AG08395 (cell line): ENCODE results near the gene OLR1.

Source experiments
- DNase-seq: peaks from one replicate; pipeline ENCODE4 v3.0.0; 2012; ENCODE audit warnings: mixed read lengths, low spot score

The OLR1 gene

DNA sequence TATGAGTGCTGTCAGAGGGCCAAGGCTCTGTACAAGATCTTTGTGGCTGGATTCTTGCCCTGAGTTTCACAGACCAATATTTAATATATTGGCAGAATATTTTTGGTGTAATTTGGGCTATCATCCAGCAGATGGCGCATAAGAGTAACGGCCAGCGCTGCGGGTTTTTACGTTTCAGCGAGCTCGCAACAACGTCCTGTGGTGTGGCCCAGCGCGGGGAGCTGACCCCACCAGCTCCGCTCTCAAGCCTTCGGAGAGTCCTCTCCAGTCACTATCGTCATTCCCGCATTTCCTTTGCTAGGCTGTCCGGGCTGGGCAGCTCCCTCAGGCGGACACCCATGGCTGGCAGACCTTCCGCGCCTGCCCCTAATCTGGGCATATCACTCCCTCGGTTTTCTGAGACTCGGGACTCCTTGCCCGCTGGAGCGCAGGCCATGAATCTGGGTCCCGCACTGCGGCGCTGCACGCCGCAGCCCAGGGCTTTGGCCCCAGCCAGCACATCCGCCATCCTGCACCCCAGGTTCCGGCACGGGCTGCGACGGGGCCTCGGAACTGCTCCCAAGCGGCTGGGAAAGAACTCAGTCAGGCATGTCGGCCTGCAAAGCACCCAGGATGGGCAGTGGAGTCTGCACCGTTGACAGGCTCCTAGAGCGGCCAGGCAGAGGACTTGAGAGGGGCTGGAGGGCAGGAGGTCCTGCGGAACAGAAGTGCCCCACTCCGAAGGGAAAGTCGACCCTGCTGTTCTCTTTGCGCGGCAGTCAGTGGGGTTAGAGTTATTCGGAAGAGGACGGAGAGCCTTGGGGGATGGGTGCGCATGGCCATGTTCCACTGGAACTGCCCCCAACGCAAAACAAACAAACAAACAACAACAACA, 18.4 kb downstream of the OLR1 start:
- peak; percentile 76 for DNase-seq

DNA sequence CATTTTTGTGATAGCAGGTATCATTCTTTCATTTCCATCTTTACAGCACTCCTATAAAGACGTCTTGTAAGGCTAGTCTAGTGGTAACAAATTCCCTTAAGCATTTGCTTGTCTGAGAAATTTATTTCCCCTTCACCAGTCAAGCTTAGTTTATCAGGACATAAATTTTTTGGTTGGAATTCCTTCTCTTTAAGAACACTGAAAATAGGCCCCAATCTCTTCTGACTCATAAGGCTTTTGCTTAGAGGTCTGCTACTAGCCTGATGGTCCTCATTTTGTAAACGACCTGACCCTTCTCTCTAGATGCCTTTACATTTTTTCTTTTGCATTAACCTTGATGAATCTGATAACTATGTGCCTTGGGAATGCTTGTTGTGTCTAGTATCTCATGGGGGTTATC, 20.3 kb downstream of the OLR1 start:
- no peak for DNase-seq

DNA sequence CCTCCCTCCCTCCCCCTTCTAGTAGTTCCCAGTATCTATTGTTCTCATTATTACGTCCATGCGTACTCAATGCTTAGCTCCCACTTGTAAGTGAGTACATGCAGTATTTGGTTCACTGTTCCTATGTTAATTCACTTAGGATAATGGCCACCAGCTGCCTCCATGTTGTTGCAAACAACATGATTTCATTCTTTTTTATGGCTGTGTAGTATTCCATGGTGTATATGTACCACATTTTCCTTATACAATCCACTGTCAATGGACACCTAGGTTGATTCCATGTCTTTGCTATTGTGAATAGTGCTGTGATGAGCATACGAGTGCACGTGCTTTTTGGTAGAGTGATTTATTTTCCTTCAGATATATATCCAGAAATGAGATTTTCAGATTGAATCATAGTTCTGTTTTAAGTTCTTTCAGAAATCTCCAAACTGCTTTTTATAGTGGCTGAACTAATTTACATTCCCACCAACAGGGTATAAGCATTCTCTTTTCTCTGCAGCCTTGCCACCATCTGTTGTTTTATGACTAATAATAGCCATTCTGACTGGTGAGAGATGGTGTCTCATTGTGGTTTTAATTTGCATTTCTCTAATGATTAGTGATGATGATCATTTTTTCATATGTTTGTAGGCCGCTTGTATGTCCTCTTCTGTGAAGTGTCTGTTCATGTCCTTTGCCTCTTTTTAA, 24.1 kb downstream of the OLR1 start:
- DNase-seq, result no peak

DNA sequence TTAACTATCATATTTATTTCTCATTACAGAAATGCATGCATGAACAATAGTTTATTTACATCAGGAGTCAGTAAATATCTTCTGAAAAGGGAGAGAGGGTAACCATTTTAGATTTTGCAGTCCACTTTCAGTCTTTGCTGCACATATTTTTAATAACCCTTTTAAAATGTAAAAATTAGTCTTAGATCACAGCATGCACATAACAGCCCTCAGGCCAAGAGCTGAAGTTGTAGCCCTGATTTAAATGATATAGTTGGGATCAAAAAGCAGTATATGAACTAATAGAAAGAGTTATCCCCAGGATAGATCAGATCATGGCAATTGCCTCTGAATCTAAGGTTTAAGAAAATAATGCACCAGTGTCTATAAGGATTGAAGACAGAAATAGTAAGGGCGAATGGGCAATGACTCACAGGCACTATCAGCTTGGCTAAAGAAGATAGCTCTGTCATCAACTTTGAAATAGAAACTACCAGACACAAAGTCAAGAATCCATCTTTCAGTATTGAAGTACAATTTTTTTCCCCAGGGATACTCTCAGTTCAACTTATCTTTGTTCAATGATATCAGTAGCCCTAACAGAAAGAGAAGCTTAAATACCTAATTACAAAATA, 28.8 kb downstream of the OLR1 start:
- DNase-seq, result peak; percentile 27

DNA sequence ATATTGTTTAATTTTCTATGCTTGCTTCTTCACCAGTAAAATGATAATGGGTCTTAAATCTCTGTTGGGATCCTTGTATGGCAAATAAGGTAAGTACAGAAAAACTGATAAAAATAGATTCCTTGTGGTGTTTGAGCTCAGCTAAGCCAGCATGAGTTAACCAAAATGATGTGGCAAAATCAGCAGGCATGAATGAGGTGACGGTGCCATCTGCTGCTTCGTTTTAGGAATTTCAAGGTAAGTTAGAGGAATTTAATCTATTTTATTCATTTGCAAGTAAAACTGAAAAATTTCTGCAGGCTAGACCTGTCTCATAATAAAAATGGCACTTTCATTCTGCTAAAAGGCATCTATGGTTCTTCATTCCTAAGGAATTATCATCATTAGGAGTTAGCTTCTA, 31.9 kb downstream of the OLR1 start:
- DNase-seq, result peak; percentile 60

DNA sequence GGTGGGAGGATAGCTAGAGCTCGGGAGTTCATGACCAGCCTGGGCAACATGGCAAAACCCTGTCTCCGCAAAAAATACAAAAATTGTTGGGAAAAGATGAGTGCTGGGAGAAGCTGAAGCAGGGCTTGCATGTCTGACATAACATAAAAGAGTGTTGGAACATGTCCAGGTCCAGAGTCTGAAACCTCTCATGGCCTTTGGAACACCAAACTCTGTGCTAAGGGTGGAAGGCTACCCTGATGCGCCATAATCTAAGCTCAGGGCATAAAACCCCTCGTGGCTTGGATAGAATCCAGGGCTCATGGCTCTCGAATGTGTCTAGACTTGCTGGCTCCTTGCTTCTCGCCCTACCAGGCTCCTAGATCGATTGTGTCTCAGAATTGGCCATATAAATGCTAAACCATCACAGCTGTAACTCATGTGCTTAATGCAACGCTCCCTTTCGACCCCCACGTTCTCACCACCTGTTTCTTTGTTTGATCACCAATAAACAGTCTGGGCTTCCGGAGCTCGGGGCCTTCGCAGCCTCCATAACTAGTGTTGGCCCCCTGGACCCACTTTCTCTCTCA, 35.2 kb downstream of the OLR1 start:
- no peak for DNase-seq

DNA sequence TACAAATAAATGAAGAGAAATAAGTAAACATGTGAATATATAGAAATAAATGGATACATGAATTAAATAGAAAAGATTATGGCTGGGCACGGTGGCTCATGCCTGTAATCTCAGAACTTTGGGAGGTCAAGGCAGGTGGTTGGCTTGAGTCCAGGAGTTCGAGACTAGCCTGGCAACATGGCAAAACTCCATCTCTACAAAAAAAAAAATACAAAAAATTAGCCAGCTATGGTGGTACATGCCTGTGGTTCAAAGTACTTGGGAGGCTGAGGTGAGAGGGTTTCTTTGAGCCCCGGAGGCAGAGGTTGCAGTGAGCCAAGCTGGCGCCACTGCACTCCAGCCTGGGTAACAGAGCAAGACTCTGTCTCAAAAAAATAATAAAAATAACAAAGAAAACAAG, 36.8 kb downstream of the OLR1 start:
- DNase-seq, result no peak

DNA sequence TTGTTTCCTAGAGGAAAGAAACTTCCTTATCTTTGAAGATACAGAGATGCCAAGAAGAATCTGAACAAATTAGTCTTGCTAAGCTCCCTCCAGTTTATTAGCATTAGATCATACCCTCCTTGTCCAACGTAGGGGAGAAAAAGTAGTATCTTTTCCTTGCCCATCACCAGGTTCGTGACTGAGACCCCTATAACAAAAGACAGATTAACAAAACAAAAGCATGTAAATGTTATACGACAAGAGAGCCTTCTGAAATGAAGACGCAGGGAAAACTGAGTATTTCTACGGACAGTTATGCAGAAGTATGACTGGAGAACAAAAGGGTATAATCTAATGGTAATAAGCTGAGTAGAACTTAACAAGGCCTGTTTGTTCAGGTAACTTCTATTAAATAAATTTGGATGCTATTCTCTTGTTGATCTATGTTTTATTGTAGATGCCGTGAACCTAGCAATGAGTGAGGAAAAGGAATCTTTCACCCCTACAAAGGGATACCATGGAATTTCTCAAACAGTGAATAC, 39.0 kb downstream of the OLR1 start:
- DNase-seq, result no peak

DNA sequence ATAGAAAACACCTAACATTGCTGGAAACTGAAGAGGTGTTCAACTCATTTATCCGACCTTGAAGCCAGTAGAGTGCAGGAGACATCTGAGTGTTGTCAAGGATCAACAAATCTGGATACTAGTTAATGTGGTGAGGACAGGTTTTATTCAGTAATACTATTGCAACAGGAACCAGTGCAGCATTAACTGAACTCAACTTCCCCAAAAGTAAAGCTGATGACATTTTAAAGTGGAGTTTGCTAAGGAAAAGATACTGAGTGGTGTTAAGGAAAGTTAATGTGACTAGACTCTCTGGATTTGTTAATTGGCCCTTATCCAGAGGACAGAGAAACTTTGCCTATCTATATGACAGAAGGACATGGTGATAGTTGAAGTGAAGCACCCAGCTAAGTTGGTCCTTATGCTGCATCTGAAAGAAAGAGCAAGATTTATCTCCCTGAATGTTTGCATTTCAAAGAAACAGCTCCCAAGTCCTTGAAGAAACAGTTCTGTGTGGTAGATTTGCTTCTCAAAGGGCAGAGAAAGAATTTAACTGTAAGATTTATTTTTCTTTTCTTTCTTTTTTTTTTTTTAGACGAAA, 40.7 kb downstream of the OLR1 start:
- DNase-seq, result no peak

DNA sequence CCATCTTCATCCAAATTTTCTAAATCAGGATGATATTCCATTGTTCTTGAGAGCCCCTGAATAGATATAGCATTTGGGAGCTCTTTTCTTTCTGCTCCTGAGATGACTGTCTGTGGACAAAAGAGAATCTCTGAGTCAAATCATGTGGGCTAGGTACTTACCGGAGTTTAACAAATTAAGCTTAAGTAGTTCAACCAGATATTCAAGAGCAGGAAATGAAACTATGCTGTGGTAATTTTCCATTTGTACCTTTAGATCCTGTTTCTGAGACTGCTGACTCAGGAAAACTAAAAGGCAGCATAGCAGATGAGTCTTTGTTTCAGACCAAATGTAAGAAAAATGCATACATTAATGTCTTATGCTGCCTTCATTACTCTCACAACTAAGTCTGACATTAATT, 41.9 kb downstream of the OLR1 start, which contains the start of gene CLEC7A:
Gene CLEC7A, minus strand, starts transcription at position 158 of the 400 bp plus-strand sequence. Its CDS starts 117 bp downstream, at position 41.
- no peak for DNase-seq

DNA sequence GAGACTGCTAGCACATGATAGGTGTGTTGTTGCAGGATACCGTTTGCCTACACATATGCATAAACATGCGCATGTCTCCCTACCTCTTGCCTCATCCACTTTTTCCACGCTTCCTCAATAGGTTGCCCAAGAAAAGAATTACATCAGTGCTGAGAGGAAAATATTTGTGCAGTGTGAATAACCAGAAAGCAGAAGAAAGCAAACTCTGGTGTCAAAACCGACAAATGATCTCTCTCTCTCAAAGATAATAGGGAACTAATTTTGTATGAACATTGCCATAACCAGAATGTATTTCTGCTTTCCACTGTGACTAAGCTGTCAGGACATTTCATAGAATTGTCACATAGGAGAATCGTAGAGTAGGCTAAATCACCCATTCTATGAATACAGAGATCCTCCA, 43.2 kb downstream of the OLR1 start:
- no peak for DNase-seq

DNA sequence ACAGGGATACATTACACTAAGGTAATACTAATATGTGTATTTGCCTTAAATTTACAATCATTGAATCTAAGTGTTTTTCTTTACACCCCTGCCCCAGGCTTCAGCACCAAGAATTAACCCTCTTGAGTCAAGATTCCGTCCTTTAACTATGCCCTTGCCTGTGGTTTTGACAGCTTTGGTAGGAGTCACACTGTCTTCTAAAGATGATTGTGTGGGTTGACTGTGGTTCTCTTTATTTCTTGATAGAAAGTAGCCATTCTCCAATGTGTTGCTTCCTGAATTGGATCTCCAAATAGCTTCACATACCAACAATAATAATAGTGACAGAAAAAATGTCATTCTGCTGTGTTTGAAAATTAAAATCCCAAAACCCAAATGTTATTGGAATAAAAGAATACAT, 45.5 kb downstream of the OLR1 start:
- no peak for DNase-seq

DNA sequence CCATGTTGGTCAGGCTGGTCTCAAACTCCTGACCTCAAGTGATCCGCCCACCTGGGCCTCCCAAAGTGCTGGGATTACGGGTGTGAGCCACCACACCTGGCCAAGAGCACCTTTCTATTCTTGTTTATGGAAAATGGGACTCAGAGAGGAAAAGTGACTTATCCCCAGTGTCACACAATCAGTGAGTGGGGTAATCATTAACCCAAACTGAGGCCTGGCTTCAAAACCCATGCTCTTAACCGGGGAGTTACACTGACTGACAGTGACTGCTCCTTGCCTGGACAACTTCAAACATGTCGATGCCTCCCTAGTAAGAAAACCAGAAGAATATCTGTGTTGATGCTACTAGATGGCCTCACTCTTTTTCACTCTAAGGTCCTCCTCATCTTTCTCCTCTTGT, 49.2 kb downstream of the OLR1 start:
- DNase-seq, result no peak

DNA sequence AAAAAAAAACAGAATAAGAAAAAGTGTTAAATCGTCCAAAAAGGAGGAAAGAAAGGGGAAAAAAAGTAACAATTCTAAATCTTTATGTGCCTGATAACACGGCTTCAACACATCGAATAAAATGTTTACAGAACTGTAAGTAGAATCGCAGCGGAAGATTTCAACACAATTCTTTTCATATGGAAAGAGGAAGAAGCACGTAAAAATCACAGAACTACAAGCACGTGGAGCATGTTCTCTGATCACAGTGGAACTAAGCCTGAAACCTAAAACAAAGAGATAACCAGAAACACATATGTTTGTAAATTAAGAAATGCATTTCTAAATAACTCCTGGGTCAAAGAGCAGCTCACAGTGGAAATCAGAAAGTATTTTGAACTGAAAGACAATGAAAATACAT, 50.7 kb downstream of the OLR1 start:
- no peak for DNase-seq

DNA sequence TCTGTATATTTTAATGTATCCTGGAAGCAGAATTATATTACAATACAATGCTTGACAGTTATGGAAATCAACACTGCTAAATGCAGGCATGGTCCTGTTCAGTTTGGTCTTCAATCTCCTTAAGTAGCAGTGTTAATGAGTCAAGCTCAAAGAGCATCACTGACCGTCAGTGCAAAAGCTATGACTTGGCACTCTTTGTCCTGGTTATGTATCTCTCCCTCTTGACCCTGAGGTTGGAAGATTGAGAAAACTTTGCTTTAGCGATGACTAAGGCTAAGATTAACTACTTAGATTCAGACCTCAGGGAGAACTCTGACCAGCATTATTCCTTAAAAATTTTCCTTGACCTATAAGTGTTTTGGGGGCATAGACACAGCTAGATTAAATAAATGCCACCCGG, 52.9 kb downstream of the OLR1 start:
- no peak for DNase-seq

DNA sequence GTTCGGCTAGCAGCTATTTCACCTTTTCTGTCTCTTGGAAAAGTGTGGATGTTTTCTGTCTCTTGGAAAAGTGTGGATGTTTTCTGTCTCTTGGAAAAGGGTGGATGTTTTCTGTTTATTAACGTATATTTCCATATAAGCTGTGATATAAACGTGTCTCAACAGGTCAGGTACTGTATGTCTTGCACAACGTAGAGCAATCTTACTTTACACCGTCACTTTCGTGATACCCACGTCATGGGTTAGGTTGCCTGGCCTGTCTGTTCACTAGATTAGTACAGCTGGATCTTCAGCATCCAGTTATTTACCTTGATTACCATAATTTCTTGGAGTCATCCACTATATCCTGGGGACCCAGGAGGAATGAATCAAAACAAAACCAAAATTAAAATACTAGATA, 56.0 kb downstream of the OLR1 start:
- no peak for DNase-seq

DNA sequence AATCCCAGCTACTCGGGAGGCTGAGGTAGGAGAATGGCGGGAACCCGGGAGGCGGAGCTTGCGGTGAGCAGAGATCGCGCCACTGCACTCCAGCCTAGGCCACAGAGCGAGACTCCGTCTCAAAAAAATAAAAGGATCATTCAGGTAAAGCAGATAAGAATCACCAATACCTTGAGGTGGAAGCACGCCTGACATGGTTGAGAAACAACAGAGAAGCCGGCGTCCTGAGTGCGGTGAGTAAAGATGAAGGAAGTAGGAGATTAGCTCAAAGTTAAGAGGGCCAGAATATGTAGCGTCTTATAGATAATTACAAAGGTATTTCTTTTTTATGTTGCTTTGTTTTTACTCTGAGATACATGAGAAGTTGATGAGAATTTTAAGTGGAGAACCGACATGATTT, 56.6 kb downstream of the OLR1 start:
- DNase-seq, result no peak

DNA sequence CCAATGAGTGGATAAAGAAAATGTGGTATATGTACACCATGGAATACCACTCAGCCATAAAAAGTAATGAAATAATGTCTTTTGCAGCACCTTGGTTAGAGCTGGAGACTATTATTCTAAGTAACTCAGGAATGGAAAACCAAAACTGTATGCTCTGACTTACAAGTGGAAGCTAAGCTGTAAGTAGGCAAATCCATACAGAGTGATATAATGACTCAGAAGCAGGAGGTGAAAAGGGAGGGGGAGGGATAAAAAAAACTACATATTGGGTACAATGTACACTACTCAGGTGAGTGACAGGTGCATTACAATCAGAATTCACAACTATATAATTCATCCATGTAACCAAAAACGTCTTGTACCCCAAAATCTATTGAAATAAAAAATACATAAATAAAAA, 58.0 kb downstream of the OLR1 start:
- no peak for DNase-seq

DNA sequence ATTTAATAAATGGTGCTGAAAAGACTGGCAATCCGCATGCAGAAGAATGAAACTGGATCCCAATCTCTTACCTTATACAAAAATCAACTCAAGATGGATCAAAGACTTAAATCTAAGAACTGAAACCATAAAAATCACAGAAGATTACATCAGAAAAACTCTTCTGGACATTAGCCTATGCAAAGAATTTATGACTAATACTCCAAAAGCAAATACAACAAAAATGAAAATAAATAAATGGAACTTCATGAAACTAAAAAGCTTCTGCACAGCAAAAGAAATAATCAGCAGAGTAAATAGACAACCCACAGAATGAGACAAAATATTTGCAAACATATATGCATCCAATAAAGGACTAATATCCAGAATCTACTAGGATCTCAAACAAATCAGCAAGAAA, 58.9 kb downstream of the OLR1 start:
- no peak for DNase-seq

DNA sequence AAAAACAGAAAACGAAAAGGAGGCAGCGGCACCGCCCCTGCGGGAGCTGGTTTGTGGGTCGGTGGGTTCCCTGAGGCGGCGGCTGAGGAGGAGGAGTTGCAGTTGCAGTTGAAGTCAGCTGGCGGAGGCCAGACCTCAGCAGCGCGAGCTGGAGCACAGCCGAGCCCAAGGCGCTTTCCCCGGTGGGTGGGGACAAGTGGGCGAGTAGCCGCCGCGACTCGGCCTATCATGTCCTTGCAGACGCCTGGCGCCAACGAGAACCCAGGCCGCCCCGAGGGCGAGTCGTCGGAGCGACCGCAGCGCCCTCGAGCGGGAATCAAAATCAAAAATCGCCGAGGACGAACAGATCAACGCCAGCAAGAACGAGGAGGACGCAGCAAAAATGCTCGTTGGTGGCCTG, 60.5 kb downstream of the OLR1 start:
- DNase-seq, result no peak

DNA sequence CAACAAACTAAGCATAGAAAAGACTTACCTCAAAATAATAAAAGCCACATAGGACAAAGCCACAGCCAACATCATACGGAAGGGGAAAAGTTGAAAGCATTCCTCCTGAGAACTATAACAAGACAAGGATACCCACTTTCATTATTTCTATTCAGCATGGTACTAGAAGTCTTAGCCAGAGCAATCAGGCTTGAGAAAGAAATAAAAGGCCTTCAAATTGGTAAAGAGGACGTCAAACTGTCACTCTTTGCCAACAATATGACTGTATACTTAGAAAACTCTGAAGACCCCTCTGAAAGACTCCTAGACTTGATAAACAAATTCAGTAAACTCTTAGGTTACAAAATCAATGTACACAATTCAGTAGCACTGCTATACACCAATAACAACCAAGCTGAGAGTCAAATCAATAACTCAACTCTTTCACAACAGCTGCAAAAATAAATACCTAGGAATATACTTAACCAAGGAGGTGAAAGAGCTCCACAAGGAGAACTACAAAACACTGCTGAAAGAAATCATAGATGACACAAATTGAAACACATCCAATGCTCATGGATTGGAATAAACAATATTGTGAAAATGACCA, 61.6 kb downstream of the OLR1 start:
- no peak for DNase-seq
